HG02938 (cell line): ENCODE measurements around the gene FCRL5.
"Not testable (repeated sequence)": the region's sequence is repeated elsewhere in the genome, so short reads cannot be mapped to it uniquely, and the experiment has no call there.

Experiments used
- ATAC-seq: cut with Tn5 transposase; IDR thresholded peaks from one replicate; pipeline ENCODE4 v1.9.1; 2021; ENCODE audit warnings: mild to moderate bottlenecking, moderate library complexity; ENCODE audit not compliant: unreplicated experiment

The FCRL5 gene

DNA sequence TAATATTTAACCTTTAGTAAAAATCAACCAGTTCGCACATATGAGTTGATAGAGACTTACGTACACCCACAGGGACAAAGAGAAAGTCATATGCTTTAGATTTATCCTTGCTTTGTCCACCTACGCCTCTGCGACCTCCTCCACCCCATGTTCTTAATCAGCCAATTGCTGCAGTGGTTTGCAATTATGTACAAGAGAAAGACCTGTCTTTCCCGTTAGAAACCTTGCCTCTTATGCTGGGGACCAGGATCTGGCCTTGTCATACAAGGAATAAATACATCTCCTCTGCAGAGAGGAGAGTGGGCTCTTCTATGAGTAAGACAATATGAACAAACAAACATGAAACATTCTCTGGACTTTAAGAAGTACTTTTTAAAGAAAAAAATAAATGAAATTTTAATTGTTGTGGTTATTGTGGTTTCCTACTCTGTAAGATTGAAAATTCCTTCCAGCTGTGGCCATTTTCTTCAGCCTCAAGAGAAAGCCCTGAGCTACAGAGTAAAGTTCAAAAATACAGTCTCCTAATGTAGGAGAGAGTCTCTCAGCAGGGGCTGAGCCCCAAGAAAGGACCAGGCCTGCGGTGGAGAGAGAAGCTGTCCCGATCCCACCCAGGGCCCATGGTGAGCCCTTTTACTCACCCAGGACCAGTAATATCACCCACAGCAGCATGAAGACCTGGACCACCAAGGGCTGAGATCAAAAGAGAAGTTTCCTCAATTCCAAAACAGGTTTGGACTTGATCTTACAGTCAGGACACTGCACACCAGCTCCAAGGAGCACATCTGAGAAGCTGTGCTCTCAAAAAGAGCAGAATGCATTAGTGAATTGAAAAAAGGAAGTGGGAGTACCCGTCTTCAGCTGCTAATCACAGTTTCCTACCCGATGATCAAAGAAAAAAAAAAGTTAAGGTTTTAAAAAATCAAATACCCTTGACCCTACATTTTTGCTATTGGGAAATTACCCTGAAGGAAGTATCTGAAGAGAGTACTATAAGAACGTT lies at the start of gene FCRL5:
Gene FCRL5 (minus strand): TSS at position 822 of the 1,000 bp plus-strand sequence. CDS start 153 bp downstream, at position 669.
- peak; percentile 70 for ATAC-seq

DNA sequence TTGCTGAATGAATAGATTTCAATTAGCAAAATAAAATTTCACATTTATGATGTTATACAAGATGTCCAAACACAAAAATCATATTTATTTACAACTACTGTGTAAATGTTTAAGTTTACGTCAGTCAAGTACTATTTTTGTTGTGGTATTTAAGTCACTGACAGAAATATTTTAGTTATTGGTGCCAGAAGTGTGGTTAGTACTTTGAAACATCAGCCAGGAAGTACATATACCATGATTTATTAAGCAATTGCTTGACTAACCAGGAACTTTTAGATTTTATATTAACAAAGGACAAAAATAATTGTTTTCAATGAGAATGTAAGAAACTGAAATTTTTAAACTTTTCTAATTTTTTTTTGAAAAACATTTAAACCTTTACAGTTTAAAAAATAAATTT lies 47.9 kb upstream of the FCRL5 start:
- no peak for ATAC-seq

DNA sequence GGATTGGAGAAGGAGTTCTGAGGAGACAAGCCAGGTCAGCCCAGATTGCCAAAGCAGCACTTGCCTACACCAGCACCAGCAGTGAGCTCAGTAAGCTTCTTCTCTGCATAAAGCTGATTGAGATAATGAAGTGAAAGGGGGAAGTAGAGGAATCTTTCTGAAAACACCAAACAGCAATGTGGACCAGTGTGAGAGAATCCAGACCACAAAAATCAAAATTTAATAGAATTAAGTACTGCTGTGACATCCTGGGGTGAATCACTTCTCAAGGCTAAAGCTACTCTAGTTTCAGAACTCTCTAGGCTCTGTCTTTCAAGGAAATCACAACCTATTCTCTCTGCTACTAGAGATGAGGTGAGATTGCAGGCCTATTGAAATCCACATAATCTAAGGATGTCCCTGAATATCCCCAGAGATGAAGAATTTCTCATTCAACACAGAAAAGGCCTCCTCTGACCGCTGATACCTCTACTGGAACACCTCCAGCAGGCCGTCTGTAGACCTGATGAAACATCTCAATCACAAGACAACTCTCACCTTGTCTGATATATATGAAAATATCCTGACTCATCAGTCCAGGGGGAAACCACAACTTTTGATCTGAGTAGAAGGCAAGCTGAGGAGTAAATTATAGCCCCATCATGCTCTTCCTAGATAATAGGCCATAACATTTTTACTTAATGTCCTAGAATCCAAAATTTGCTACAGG lies 45.8 kb upstream of the FCRL5 start, which contains the start of gene FCRL4:
Gene FCRL4 (minus strand): TSS at position 127 of the 709 bp plus-strand sequence. CDS start 141 bp downstream, outside the sequence.
- peak; percentile 77 for ATAC-seq

DNA sequence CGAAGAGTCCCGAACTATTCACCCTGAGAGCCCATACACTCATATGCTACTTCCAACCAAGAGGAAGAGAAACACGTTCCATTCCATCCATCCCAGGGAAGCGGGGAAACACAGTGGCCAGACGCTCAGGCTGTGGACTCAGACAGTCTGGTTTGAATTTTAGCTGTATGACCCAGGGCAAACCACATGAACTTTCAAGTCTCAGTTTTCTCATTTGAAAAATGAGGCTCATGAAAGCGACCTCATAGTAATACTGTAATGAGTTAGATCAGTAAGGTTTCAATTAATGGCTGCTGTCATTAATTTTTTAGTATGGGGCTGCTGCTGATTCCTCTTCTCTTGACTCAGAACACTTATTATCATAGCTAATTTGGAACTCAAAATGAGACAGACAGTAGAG lies 44.1 kb upstream of the FCRL5 start:
- ATAC-seq = no peak

DNA sequence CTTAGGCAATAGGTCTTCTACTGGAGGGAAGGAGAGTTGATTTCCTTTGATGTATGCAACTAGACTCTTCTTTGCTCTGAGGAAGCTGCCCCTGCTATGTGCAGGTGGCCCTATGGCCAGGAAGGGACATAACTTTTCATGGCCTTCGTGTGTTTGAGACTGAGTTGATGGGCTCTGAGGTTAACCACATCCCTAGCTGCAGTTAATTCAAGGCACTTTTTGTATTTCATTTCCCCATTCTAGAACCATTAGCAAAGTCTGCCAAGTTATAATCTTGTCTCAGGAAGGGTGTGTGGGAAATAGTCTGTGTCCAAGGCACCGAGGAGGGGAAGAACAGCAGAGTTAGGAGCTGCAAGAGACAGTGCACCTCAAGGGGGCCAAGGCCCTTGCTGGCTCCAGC lies 43.0 kb upstream of the FCRL5 start:
- peak; percentile 43 for ATAC-seq

DNA sequence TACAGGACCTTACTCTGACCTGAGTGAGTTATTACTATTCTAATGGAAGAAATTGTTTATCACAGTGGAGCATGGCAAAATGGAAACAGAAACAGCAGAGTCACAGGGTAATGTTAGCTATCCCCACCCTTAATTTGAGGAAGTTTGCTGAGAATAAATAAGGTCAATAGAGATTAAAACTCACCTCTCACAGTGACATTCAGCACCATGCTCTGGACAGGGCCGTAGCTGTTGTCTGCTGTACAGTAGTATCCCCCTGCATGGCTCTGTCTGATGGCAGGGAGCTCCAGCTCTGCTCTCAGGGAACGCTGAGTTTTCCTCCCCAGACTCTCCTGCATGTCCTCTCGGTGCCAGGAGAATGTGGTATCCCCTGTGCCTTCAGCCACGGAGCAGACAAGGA lies 33.7 kb upstream of the FCRL5 start:
- ATAC-seq = no peak

DNA sequence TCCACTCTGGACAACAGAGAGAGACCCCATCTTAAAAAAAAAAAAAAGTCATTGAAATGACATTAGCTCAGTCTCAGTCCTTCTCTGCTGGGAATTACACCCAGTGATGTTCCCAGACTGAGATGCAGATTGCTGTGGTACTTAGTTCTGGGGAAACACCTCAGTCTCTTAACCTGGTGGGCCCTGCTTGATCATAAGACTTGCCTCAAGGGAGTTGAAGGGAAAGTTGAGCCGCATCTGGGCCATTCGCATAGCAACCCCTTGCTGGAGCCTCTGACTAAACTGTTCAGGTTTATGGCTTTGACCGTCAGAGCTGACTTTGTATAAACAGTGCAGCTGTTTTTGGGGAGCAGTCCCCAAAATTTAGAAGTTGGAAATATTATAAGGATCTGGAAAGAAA lies 32.2 kb upstream of the FCRL5 start:
- ATAC-seq = no peak

DNA sequence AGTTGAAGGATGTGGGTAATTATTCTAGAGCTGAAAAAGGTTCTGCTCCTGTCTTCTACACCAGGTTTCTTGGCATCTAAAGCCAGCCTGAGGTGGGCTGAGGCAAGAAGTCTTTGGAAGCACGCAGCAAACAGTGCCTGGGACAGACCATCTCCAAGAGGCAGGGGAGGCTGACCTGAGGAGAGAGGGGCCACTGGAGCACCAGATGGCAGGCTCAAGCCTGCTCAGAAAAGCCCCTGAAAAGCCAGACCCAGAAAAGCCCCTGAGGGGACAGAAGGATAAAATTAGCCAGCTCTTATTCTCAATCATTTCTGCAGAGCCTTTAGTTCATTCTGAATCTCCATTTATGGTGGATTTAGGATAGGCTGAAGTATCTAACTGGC lies 28.5 kb upstream of the FCRL5 start:
- no peak for ATAC-seq

DNA sequence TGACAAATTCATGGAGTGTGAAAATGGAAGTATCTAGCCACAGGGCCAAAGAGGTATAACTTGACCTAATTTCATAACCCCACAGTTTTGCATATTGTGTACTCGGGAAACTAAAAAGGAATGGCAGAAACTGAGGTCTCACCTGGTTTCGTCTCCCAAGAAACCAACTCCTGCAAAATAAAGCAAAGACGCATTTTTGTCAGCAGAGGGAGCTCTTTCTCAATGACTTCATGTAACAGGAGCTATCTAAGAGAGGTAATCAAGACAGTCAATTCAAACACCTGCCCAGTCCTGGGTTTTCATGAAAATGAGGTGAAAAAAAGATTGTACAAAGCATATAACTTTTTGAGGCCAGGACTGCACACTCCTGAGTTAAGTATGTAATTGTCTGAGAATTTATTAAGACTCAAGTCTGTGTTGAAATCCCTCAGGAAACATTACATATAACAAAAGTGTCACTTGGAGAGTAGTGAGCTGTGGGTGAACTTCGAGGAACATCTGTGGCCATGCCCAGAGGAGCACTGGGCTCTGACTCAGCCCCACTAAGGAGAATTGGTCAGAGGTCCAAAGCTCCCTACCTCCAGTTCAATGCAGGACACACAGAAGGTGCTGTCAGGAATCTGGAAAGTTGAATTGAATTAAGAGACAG lies 28.0 kb upstream of the FCRL5 start:
- ATAC-seq = no peak

DNA sequence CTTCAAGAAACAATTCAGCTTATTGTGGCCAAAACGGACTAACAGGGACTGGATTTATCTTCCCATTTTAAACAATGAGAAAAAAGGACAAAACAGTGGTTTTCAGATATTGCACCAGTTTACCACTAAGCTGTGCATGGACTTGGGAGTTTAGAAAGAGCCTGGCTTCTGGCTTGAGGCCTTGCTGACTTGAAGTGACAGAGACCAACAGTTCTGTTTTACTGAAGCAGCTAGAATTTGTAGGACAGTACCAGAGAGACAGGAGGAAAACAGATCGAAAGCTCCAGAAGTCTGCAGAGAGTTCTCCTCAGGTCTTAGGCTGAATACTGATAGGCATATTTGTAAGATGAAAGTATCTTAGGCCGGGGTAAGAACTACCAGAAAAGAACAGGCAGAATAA lies 25.1 kb upstream of the FCRL5 start:
- ATAC-seq = no peak

DNA sequence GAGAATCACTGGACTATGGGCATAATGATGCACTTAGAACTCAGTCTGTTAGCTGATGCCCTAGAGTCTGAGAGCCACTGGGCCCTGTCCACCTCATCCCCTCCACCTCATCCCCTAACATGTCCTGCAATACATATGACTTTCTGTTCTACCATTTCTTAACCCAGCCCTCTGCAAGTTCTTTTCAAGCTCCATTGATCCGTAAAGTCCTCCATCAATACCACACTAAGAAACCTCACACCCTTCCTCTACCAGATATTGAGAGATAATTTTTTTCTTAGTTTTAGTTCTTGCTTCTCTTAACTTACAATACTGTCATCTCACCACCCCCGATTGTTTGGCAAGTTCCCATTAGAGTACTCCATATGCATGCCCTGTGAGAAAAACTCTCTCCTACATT lies 23.4 kb upstream of the FCRL5 start:
- peak; percentile 76 for ATAC-seq

DNA sequence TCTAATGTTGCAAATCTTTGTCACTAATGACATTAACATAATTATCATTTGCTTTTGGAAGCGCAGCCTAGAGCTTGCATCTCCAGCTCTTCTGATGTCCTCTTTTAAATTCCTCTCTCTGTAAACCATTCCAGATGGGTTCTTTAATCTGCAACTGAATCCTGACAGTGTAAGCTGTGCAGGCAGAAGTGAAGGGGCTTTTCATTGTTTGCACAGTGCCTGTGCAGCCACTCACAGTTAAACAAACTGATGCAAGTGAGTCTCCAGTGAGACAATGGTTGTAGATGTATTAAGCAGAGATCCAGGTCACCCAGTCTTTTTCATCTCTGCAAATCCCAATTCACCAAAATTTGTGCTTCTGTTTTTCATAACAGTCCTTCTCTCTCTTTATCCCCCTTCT lies 22.5 kb upstream of the FCRL5 start:
- no peak for ATAC-seq

DNA sequence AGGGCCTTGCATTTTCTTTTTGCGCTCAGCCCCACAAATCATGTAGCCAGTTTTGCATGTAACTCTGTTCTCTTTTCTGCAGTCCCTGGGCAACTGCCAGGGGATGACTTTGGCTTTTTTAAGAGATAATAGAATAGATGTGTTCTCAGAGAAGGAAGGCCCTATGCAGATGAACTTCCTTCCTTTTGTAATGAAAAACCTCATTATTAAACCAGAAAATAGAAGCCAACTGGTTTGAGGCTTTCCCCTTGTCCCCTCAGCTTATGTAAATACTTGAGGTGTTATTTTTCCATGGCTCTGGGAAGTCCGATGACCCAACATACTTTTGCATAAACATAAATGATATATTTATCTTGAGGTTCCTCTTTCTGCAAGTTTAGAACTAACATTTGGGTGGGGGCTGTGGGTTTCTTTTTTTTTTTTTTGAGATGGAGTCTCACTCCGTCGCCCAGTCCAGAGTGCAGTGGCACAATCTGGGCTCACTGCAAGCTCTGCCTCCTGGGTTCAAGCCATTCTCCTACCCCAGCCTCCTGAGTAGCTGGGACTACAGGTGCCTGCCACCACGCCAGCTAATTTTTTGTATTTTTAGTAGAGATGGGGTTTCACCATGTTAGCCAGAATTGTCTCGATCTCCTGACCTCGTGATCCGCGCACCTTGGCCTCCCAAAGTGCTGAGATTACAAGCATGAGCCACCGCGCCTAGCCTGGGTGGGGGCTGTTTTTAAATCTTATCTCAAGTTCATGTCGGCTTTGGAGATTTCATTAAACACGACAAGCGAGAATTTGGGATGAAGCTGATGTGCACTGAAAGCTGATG lies 14.4 kb upstream of the FCRL5 start:
- ATAC-seq = no peak

DNA sequence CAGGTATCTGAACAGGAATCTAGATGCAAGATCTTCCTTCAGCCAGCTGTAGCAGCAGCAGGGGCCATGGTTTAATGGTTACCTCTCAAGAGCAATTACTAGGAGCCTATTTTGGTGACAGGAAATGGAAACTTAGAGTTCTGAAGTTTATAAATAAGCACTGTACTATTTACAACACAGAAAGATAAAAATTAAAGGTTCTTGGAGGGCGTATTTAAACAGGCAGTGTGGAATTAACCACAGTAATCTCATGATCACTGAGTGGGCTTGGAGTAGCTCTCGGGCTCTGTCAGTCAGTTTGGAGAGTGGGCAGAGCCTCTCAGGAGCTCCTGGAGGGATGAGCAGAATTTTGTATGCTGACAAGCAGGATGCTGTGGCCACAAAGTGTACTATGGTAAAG lies 10.2 kb upstream of the FCRL5 start:
- ATAC-seq = peak; percentile 76

DNA sequence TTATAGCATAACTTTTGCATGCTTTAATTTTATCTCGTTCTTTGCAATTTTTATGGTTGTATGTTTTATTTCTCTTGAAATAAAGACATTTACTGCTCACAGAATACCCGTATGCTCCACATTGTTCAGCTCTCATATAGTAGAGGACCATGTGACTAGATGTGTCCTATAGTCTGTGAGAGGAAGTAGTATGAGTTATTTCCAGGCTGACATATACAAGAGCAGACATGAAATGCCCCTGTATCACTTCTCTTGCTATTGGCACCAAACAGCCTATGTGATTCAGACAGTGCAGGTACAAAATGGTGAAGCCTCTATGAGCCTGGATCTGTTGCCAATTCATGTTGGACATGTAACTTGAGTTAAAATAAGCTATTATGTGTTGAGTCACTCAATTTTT lies 5.8 kb upstream of the FCRL5 start:
- ATAC-seq = no peak

DNA sequence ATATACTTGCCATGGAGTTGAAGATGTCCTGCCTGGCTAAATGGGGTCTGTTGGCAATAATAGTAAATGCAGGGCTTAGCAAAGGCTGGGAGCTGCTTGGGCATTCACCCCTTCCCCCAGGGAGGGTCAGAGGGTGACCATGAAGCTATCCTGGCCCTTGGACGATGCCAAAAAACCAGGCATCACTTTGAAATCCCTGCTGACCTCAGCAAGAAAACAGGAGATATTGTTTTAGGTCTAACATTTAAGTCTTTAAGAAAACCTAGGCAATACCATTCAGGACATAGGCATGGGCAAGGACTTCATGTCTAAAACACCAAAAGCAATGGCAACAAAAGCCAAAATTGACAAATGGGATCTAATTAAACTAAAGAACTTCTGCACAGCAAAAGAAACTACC lies 4.2 kb downstream of the FCRL5 start:
- not testable (repeated sequence) for ATAC-seq

DNA sequence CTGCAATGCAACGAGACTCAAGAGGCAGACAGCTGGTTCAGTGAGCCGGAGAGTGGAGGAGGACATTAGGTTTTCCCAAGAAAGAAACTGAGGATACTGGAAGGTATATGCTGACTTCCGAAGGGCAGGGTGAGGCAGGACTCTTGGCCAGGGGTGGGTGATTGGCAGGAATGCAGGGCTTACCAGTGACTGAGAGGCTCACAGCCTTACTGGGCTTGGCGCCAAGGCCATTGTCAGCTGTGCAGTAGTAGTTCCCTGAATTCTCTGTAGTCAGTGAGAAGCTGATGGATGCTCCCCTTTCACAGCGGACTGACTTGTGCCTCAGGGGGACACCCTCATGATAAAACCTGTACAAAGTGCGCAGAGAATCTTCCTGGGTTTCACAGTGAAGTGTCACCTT lies 9.6 kb downstream of the FCRL5 start:
- no peak for ATAC-seq

DNA sequence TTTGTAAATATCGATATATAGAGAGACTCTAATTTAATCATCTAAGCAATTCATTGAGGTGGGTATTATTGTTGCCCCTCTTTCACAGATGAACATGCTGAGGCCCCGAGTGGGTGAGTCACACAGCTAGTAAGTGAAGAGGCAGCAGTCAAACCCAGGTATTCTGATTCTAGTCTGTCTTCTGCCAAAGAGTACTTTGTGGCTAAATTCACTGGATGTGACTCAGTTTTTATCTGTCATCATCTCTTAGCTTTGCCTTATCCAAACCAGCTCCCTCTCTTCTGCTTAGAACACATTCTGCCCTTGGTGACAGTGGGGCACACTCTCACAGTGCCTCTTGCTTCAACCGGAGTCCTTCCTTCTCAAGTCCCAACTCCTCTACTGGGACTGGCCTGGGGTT lies 11.5 kb downstream of the FCRL5 start:
- no peak for ATAC-seq

DNA sequence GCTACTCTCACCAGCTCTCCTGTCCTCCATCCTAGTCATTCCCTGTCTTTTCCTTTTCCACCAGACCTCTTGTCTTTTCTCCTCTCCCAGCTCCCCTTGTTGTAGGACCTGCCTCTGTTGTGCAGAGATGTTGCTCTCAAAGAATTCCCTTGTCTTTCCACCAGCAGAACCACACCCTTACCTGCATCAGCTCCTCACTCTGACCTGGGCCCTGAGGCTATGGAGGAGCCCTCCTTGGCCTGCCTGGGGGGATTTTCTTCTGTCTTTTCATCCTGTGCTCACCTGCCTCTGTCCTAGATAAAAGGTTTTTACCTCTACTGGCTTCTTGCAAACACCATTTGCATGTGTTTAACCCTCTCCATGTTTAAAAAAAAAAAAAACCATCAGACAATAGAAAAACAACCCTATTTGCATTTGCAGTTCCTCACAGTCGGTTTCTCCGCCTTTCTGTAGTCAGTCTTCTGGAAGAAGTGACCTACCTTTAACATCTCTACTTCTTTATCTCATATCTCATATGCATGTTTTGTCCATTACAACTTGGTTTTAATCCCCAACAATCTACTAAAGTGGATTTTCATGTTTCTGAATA lies 12.1 kb downstream of the FCRL5 start:
- ATAC-seq = no peak

DNA sequence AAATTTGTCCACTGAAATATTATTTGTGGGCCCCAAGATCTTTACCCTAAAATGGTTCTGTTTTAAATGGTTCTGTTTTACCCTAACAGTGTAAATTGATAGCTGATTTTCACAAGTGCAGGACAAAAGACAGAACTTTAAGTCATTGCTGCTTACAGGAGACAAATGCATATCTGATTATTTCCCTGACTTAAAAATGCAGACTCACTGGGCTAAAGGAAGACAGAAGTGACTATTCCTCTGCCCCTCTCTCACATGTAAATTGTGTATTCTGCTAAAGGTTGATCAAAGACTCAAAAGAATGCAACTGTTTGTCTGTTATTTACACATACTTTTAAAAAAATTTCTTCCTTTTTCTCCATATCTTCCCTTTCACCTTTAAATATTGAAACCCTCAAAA lies 12.7 kb downstream of the FCRL5 start:
- ATAC-seq = no peak
